AG04450 (cell line): Measurements from ENCODE around the gene SMARCD3. TPM values are rescaled to one million over a fixed set of nuclear protein-coding genes. Genes with fewer than 3 reads are reported as not detected.

Source experiments
- CTCF ChIA-PET: fragments of 300-600, 350-600 bp; formaldehyde crosslinking; extraction: SDS; loops from one replicate; lab custom pipeline; 2022; ENCODE audit warnings: antibody characterized with exemption, inconsistent platforms; lab: Charles Lee
- POLR2A ChIA-PET: fragments of 350-600 bp; formaldehyde crosslinking; extraction: SDS; loops from one replicate; lab custom pipeline; 2021; ENCODE audit warnings: antibody characterized with exemption, inconsistent platforms; lab: Yijun Ruan, JAX
- DNase-seq: peaks from one replicate; pipeline ENCODE4 v3.0.0-alpha.2; 2011; ENCODE audit warnings: low read depth, low spot score
- H3K27ac ChIP-seq: one replicate; pipeline ENCODE4 v1.5.1; 2012; ENCODE audit warnings: low read depth, low read length, control low read depth
- H3K27me3 ChIP-seq: one replicate; pipeline ENCODE4 v1.6.0; 2012; ENCODE audit warnings: low read length; ENCODE audit not compliant: control insufficient read depth, insufficient read depth
- H3K4me3 ChIP-seq: 2 replicates; pipeline ENCODE4 v1.5.1; 2011; ENCODE audit warnings: mild to moderate bottlenecking, low read depth, low read length, control low read depth
- H3K9me3 ChIP-seq: 2 replicates; pipeline ENCODE4 v1.5.1; 2012; ENCODE audit warnings: low read length; ENCODE audit not compliant: control insufficient read depth, insufficient read depth
- CTCF ChIP-seq: IDR thresholded peaks from 2 replicates; pipeline ENCODE4 v1.5.1; 2011; ENCODE audit warnings: low read depth, low read length, control low read depth, inconsistent platforms
- polyA plus RNA-seq: library from polyadenylated mRNA; depleted of rRNA; stranded (reverse); fragments of >200 nt; gene quantifications from 2 replicates; pipeline ENCODE4 v1.2.3, GENCODE V29; 2011

SMARCD3 gene
- polyA plus RNA-seq, 1 experiment: 39.2 TPM

GRCh38 chr7:151281686-151282085, 33.2 kb upstream of the SMARCD3 start:
- Histone ChIP-seq H3K27me3 (peaks cover 43% of the 10 kb centered on the region), H3K4me3 (no peak overlapping the region), H3K9me3 (peaks cover 3% of the 10 kb centered on the region; the same call in 1 of the 2 replicates), H3K27ac (no peak overlapping the region)
- CTCF ChIA-PET: interaction anchor here (1.2 kb wide), 1 partner anchor 37 kb away, joined by 9 read pairs; no protein-coding TSS in a partner anchor
- TF ChIP-seq CTCF: no peak
- POLR2A ChIA-PET: interaction anchor here (0.7 kb wide), 1 partner anchor 301 kb away, joined by 4 read pairs; no protein-coding TSS in a partner anchor
- DNase-seq: no peak

GRCh38 chr7:151280388-151281019, 32.0 kb upstream of the SMARCD3 start:
- H3K27ac ChIP-seq: no peak overlapping the region
- peaks cover 38% of the 10 kb centered on the region for H3K27me3 ChIP-seq
- no peak for TF ChIP-seq CTCF
- ChIA-PET POLR2A (no interaction called here), CTCF (no interaction called here)
- peaks cover 3% of the 10 kb centered on the region; the same call in 1 of the 2 replicates for H3K9me3 ChIP-seq
- no peak for DNase-seq
- H3K4me3 ChIP-seq: no peak overlapping the region

- H3K9me3 ChIP-seq: peaks cover 3% of the 10 kb centered on the region; the same call in 1 of the 2 replicates
- no peak for DNase-seq
- no peak for TF ChIP-seq CTCF
- H3K27ac ChIP-seq: no peak overlapping the region
- peaks cover 39% of the 10 kb centered on the region for H3K27me3 ChIP-seq
- H3K4me3 ChIP-seq: no peak overlapping the region
- ChIA-PET POLR2A (no interaction called here), CTCF (interaction anchor here (0.8 kb wide), 1 partner anchor 71 kb away, joined by 3 read pairs; no protein-coding TSS in a partner anchor)
Observed at GRCh38 chr7:151279868-151280267, 31.4 kb upstream of the SMARCD3 start.

GRCh38 chr7:151278949-151279348, 30.5 kb upstream of the SMARCD3 start:
- DNase-seq: no peak
- Histone ChIP-seq H3K27ac (no peak overlapping the region), H3K9me3 (peaks cover 3% of the 10 kb centered on the region; the same call in 1 of the 2 replicates), H3K4me3 (no peak overlapping the region), H3K27me3 (peaks cover 36% of the 10 kb centered on the region)
- no peak for TF ChIP-seq CTCF
- POLR2A ChIA-PET: interaction anchor here (0.6 kb wide), 1 partner anchor 30 kb away, joined by 5 read pairs; no protein-coding TSS in a partner anchor
- CTCF ChIA-PET: interaction anchor here (1.0 kb wide), 1 partner anchor 504 kb away, joined by 3 read pairs; no protein-coding TSS in a partner anchor

GRCh38 chr7:151277631-151278030, 29.1 kb upstream of the SMARCD3 start:
- Histone ChIP-seq H3K27ac (no peak overlapping the region), H3K27me3 (peaks cover 29% of the 10 kb centered on the region), H3K9me3 (peaks cover under 1% of the 10 kb centered on the region; the same call in 1 of the 2 replicates), H3K4me3 (no peak overlapping the region)
- ChIA-PET CTCF (interaction anchor here (1.1 to 1.9 kb wide), 2 partner anchors 27 to 34 kb away, joined by 4 to 8 read pairs; no protein-coding TSS in a partner anchor), POLR2A (interaction anchor here (1.0 to 1.1 kb wide), 2 partner anchors 11 to 26 kb away, joined by 4 to 6 read pairs; no protein-coding TSS in a partner anchor)
- no peak for DNase-seq
- no peak for TF ChIP-seq CTCF
